ENCODE measurements around the gene ABCF2. TPM values are rescaled to one million over a fixed set of nuclear protein-coding genes. Genes with fewer than 3 reads are reported as not detected.
A peak's percentile ranks its signal among the peaks of the same experiment; 100 is the strongest.

ABCF2 gene
- 26.1 TPM for polyA plus RNA-seq (2013, experiment 1 of 2)
- 25.0 TPM for polyA plus RNA-seq (2013, experiment 2 of 2)

GRCh38 chr7:151226875-151227782, at the start of gene ABCF2:
TSS of gene ABCF2 (minus strand) at chr7:151227205. CDS start at chr7:151226458, 747 bp downstream.
- H2BK120ac ChIP-seq (ENCODE audit: low read depth, low read length): peak within 1 kb of the TSS; percentile 83
- H3K23ac ChIP-seq (ENCODE audit: low read length in 2 of 2): no peak within 1 kb of the TSS
- H2AFZ ChIP-seq (ENCODE audit: low read depth, low read length): peak within 1 kb of the TSS; percentile 74
- peak within 1 kb of the TSS; percentile 64 to 97 for H3K4me3 ChIP-seq (ENCODE audit: insufficient read depth in 1 of 2, low read depth in 1 of 2, low read length in 2 of 2)
- peak within 1 kb of the TSS; percentile 67 to 74 for H3K18ac ChIP-seq (ENCODE audit: low read depth in 1 of 2, low read length in 2 of 2)
- WGBS: under 1% methylated on average over 67 of the region's 68 CpGs
- H2BK12ac ChIP-seq (ENCODE audit: low read length in 2 of 2): no peak within 1 kb of the TSS
- H3K14ac ChIP-seq (ENCODE audit: low read length in 2 of 2): no peak within 1 kb of the TSS
- no peaks in the 10 kb centered on the region for H3K9me3 ChIP-seq (ENCODE audit: control insufficient read depth, low read length)
- peak within 1 kb of the TSS; percentile 89 for H2BK15ac ChIP-seq (ENCODE audit: low read depth, poor library complexity, severe bottlenecking)
- H3K4me1 ChIP-seq (ENCODE audit: control insufficient read depth, insufficient read depth, low read depth, low read length): peaks cover 11% of the 10 kb centered on the region
- H3K4me2 ChIP-seq (ENCODE audit: low read length, poor library complexity, severe bottlenecking): peak within 1 kb of the TSS; percentile 83
- peak within 1 kb of the TSS; percentile 65 for H4K91ac ChIP-seq (ENCODE audit: low read length)
- H3K9ac ChIP-seq (ENCODE audit: low read length): peak within 1 kb of the TSS; percentile 96
- peaks cover 22 to 38% of the 10 kb centered on the region in 2 experiments for H3K36me3 ChIP-seq (ENCODE audit: control insufficient read depth in 1 of 2, insufficient read depth in 2 of 2, low read depth in 1 of 2, low read length in 2 of 2)
- H2AK5ac ChIP-seq (ENCODE audit: low read length, severe bottlenecking): no peak within 1 kb of the TSS
- H3K4ac ChIP-seq (ENCODE audit: low read depth in 1 of 2, low read length in 2 of 2): peak within 1 kb of the TSS in 1 of 2 experiments; percentile 42
- peak within 1 kb of the TSS; percentile 87 for H3K27ac ChIP-seq (ENCODE audit: low read length, poor library complexity, severe bottlenecking)
- peak; percentile 99 for DNase-seq
- no peak within 1 kb of the TSS for H2BK5ac ChIP-seq (ENCODE audit: low read depth, low read length, poor library complexity, severe bottlenecking)
- no peaks in the 10 kb centered on the region for H3K27me3 ChIP-seq (ENCODE audit: control insufficient read depth in 1 of 2, insufficient read depth in 1 of 2, low read length in 2 of 2)
- H3K79me1 ChIP-seq (replicated peaks; ENCODE audit: low read length, poor library complexity, severe bottlenecking): peaks cover 26% of the 10 kb centered on the region
- H4K8ac ChIP-seq (ENCODE audit: low read length): peak within 1 kb of the TSS; percentile 92

GRCh38 chr7:151275813-151276577, 49.0 kb upstream of the ABCF2 start:
- Histone ChIP-seq H3K4ac (ENCODE audit: low read depth in 1 of 2, low read length in 2 of 2) (peak overlapping the region in 1 of 2 experiments; percentile 17), H3K27me3 (ENCODE audit: control insufficient read depth in 1 of 2, insufficient read depth in 1 of 2, low read length in 2 of 2) (peaks cover 52 to 54% of the 10 kb centered on the region in 2 experiments), H2AK5ac (ENCODE audit: low read length, severe bottlenecking) (no peak overlapping the region), H3K79me1 (replicated peaks; ENCODE audit: low read length, poor library complexity, severe bottlenecking) (no peaks in the 10 kb centered on the region), H4K8ac (ENCODE audit: low read length) (no peak overlapping the region), H3K9me3 (ENCODE audit: control insufficient read depth, low read length) (no peaks in the 10 kb centered on the region), H3K4me3 (ENCODE audit: insufficient read depth in 1 of 2, low read depth in 1 of 2, low read length in 2 of 2) (no peak overlapping the region), H3K18ac (ENCODE audit: low read depth in 1 of 2, low read length in 2 of 2) (no peak overlapping the region), H3K4me1 (ENCODE audit: control insufficient read depth, insufficient read depth, low read depth, low read length) (peaks cover 12% of the 10 kb centered on the region), H2BK15ac (ENCODE audit: low read depth, poor library complexity, severe bottlenecking) (peak overlapping the region; percentile 36), H2BK12ac (ENCODE audit: low read length in 2 of 2) (no peak overlapping the region), H3K36me3 (ENCODE audit: control insufficient read depth in 1 of 2, insufficient read depth in 2 of 2, low read depth in 1 of 2, low read length in 2 of 2) (peaks cover 0 to 4% of the 10 kb centered on the region in 2 experiments), H4K91ac (ENCODE audit: low read length) (peak overlapping the region; percentile 11), H3K4me2 (ENCODE audit: low read length, poor library complexity, severe bottlenecking) (no peak overlapping the region), H3K27ac (ENCODE audit: low read length, poor library complexity, severe bottlenecking) (no peak overlapping the region), H2BK5ac (ENCODE audit: low read depth, low read length, poor library complexity, severe bottlenecking) (no peak overlapping the region), H3K14ac (ENCODE audit: low read length in 2 of 2) (peak overlapping the region in 1 of 2 experiments; percentile 12), H2BK120ac (ENCODE audit: low read depth, low read length) (no peak overlapping the region), H2AFZ (ENCODE audit: low read depth, low read length) (no peak overlapping the region), H3K23ac (ENCODE audit: low read length in 2 of 2) (no peak overlapping the region), H3K9ac (ENCODE audit: low read length) (no peak overlapping the region)
- WGBS: 25% methylated on average over 10 of the region's 10 CpGs
- no peak for DNase-seq

GRCh38 chr7:151274936-151275812, 48.2 kb upstream of the ABCF2 start:
- Histone ChIP-seq H3K9me3 (ENCODE audit: control insufficient read depth, low read length) (no peaks in the 10 kb centered on the region), H3K79me1 (replicated peaks; ENCODE audit: low read length, poor library complexity, severe bottlenecking) (no peaks in the 10 kb centered on the region), H3K36me3 (ENCODE audit: control insufficient read depth in 1 of 2, insufficient read depth in 2 of 2, low read depth in 1 of 2, low read length in 2 of 2) (peaks cover 0 to 4% of the 10 kb centered on the region in 2 experiments), H3K27me3 (ENCODE audit: control insufficient read depth in 1 of 2, insufficient read depth in 1 of 2, low read length in 2 of 2) (peaks cover 49 to 53% of the 10 kb centered on the region in 2 experiments), H3K9ac (ENCODE audit: low read length) (no peak overlapping the region), H2BK5ac (ENCODE audit: low read depth, low read length, poor library complexity, severe bottlenecking) (no peak overlapping the region), H2AK5ac (ENCODE audit: low read length, severe bottlenecking) (no peak overlapping the region), H3K27ac (ENCODE audit: low read length, poor library complexity, severe bottlenecking) (no peak overlapping the region), H3K4me3 (ENCODE audit: insufficient read depth in 1 of 2, low read depth in 1 of 2, low read length in 2 of 2) (no peak overlapping the region), H2BK15ac (ENCODE audit: low read depth, poor library complexity, severe bottlenecking) (peak overlapping the region; percentile 2), H2AFZ (ENCODE audit: low read depth, low read length) (no peak overlapping the region), H3K4me2 (ENCODE audit: low read length, poor library complexity, severe bottlenecking) (no peak overlapping the region), H4K91ac (ENCODE audit: low read length) (peak overlapping the region; percentile 11), H3K18ac (ENCODE audit: low read depth in 1 of 2, low read length in 2 of 2) (no peak overlapping the region), H4K8ac (ENCODE audit: low read length) (no peak overlapping the region), H3K14ac (ENCODE audit: low read length in 2 of 2) (no peak overlapping the region), H2BK12ac (ENCODE audit: low read length in 2 of 2) (no peak overlapping the region), H2BK120ac (ENCODE audit: low read depth, low read length) (no peak overlapping the region), H3K23ac (ENCODE audit: low read length in 2 of 2) (no peak overlapping the region), H3K4ac (ENCODE audit: low read depth in 1 of 2, low read length in 2 of 2) (no peak overlapping the region), H3K4me1 (ENCODE audit: control insufficient read depth, insufficient read depth, low read depth, low read length) (peaks cover 12% of the 10 kb centered on the region)
- WGBS: 85% methylated on average over 17 of the region's 17 CpGs
- no peak for DNase-seq
